ENCODE measurements around the gene GIMAP7. TPM values are rescaled to one million over a fixed set of nuclear protein-coding genes. Genes with fewer than 3 reads are reported as not detected.
"Not testable (repeated sequence)": the region's sequence is repeated elsewhere in the genome, so short reads cannot be mapped to it uniquely, and the experiment has no call there.

The GIMAP7 gene
- 13.5 and 34.5 TPM in 2 replicates for total RNA-seq

GRCh38 chr7:150514748-150515222, at the start of gene GIMAP7:
GIMAP7 (plus strand) TSS chr7:150514872; CDS start chr7:150519975, 5,103 bp downstream.
- no peak for DNase-seq (ENCODE audit: extremely low read depth, low read depth, low spot score)

GRCh38 chr7:150464962-150465361, 49.7 kb upstream of the GIMAP7 start:
- DNase-seq (ENCODE audit: extremely low read depth, low read depth, low spot score) = no peak

DNA sequence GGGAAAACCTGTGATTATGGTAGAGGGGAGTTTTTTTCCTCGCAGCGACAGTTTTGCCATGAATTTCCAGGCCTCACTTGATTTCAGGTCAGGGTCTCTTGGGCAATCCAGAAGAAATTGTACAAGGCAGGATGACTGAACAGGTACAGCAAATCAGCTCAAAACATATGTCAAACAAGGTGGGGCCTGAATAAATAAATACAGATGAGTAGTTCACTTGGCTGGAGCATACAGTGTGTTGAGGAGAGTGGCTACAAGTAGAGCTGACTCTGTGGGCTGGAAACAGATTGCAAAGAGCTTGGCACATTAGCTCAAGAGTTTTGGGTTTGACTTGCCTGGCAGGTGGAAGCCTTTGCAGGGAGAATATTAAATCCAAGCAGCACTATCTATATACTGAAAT, 49.3 kb upstream of the GIMAP7 start:
- no peak for DNase-seq (ENCODE audit: extremely low read depth, low read depth, low spot score)

GRCh38 chr7:150466477-150466876, 48.2 kb upstream of the GIMAP7 start:
- DNase-seq (ENCODE audit: extremely low read depth, low read depth, low spot score) = peak; percentile 57

GRCh38 chr7:150468241-150468640, 46.4 kb upstream of the GIMAP7 start:
- DNase-seq (ENCODE audit: extremely low read depth, low read depth, low spot score) = no peak

GRCh38 chr7:150471886-150472285, 42.8 kb upstream of the GIMAP7 start:
- DNase-seq (ENCODE audit: extremely low read depth, low read depth, low spot score) = no peak

- no peak for DNase-seq (ENCODE audit: extremely low read depth, low read depth, low spot score)
Observed at GRCh38 chr7:150473902-150474301, 40.8 kb upstream of the GIMAP7 start.

- DNase-seq (ENCODE audit: extremely low read depth, low read depth, low spot score) = no peak
Observed at GRCh38 chr7:150476285-150476684, 38.4 kb upstream of the GIMAP7 start.

- no peak for DNase-seq (ENCODE audit: extremely low read depth, low read depth, low spot score)
Observed at GRCh38 chr7:150476819-150477631, 37.6 kb upstream of the GIMAP7 start.

DNA sequence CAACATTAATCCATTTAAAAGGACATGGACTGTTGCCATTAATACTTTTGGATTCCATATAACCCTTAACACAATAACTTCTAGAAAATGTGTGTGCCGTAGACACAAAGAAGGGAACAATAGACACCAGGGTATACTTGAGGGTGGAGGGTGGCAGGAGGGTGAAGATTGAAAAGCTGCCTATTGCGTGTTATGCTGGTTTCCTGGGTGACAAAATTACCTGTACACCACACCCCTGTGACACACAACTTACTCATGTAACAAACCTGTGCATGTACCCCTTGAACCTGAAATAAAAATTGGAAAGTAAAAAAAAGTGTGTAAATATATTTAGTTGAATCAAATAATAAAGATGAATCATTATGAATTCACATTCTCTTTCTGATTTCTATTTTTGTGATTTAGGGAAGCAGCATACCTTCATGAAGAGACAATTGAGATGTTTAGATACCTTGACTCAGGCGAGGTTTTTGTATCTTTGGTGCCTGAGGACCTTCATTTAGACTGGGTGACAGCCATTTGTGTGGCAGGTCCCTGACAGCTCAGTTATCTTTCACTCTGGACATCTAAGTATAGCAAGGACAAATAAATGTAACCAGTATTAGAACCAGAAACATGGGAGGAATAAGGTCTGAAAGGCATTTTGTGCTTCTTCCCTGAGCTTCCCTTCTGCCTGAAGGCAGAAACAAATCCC, 35.5 kb upstream of the GIMAP7 start:
- DNase-seq (ENCODE audit: extremely low read depth, low read depth, low spot score) = no peak

- no peak for DNase-seq (ENCODE audit: extremely low read depth, low read depth, low spot score)
Observed at GRCh38 chr7:150481186-150481920, 33.3 kb upstream of the GIMAP7 start.

GRCh38 chr7:150481922-150482321, 32.8 kb upstream of the GIMAP7 start:
- DNase-seq (ENCODE audit: extremely low read depth, low read depth, low spot score) = no peak

- DNase-seq (ENCODE audit: extremely low read depth, low read depth, low spot score) = peak; percentile 22
Observed at GRCh38 chr7:150483514-150483913, 31.2 kb upstream of the GIMAP7 start.

DNA sequence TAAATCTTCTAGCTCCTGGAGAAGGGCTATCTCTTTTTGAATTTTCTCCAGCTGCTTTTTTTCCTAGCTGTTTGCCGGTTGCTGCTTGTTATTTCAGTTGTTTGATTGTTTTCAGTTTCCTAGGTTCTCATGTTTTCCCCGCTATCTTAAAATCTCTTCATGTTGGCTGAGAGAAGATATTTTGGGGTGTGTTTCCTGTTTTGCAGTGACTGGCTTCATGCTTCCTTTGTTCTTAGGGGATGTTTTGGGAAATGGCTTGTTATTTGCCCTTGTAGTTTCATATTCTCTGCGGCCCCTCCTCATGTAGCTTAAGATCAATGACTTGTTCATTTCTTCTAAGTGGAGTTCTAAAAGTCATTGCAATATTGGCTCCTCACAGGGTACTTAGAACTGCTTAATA, 30.6 kb upstream of the GIMAP7 start:
- DNase-seq (ENCODE audit: extremely low read depth, low read depth, low spot score) = peak; percentile 47

DNA sequence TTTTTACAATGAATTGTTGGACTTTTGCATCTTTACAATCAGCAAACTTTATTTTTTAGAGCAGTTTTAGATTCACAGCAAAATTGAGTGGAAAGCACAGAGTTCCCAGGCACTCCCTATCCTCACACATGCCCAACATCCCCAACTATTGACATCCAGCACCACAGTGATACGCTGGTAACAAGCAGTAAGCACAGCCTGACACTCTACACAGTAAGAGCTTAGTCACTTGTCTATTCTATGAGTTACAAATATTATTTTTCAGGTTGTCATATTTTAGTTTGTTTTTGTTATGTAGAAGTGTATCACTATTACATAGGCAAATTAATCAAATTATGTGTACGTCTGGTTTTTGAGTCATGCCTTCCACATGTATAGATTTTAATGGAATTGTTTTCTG, 27.0 kb upstream of the GIMAP7 start:
- DNase-seq (ENCODE audit: extremely low read depth, low read depth, low spot score) = no peak

- DNase-seq (ENCODE audit: extremely low read depth, low read depth, low spot score) = no peak
Observed at GRCh38 chr7:150489782-150490181, 24.9 kb upstream of the GIMAP7 start.

GRCh38 chr7:150493442-150493841, 21.2 kb upstream of the GIMAP7 start:
- DNase-seq (ENCODE audit: extremely low read depth, low read depth, low spot score) = not testable (repeated sequence)

DNA sequence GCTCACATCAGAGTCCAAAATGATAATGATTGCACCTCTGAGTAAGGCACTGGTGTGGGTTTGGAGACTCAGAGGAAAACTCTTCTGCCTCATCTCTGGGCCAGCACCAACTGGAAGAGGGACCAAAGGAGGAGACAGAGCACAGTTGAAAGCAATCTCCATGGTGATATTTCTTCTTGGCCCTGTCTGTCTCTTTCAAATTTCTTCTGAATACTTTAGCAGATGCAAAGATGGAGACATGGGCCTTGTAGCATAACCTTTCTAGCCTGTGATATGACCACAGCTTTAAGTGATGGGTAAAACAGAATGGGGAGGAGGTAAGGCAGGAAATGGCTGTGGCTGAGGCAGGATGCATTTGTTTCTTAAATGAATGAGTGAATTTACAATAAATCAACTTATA, 12.2 kb upstream of the GIMAP7 start:
- DNase-seq (ENCODE audit: extremely low read depth, low read depth, low spot score) = no peak

- no peak for DNase-seq (ENCODE audit: extremely low read depth, low read depth, low spot score)
Observed at GRCh38 chr7:150503155-150503554, 11.5 kb upstream of the GIMAP7 start.

DNA sequence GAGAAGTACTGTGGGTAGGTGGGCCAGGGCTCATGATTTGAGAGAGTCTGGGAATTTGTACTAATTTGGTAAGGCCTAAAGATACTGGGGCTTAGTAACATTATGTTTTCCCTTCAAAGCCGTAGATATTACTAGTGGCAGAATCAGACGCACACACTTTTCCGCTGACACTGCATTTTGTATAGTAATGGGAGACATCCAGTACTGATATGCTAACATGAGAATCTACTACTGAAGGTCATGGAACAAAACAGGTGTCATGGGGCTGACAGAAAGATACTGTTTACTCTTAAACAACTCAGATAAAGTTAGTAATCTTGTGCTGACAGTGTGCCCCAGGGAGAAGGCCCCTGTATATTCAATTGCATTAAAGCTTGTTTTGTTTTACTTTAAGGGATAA, 11.1 kb upstream of the GIMAP7 start:
- DNase-seq (ENCODE audit: extremely low read depth, low read depth, low spot score) = no peak

GRCh38 chr7:150507947-150508602, 6.6 kb upstream of the GIMAP7 start:
- DNase-seq (ENCODE audit: extremely low read depth, low read depth, low spot score) = no peak

Measured in glomerular endothelial cell (primary cell).